Neural progenitor cell (in vitro differentiated cells): ENCODE measurements around the gene MCRIP1.

Source experiments
- CTCF ChIP-seq: fragments of 200-600 bp; sonication (generic); IDR thresholded peaks from 2 replicates; pipeline ENCODE4 v1.5.1; 2017; ENCODE audit warnings: antibody characterized with exemption, mild to moderate bottlenecking
- EZH2 ChIP-seq: fragments of 200-600 bp; sonication (generic); IDR thresholded peaks from 2 replicates; pipeline ENCODE4 v1.6.1; 2017; ENCODE audit warnings: antibody characterized with exemption, mild to moderate bottlenecking, moderate library complexity

GRCh38 chr17:81863833-81864768 lies 31.0 kb upstream of the MCRIP1 start:
- TF ChIP-seq CTCF (no peak), EZH2 (no peak)
